ENCODE measurements around the gene KITLG.
"Not testable (repeated sequence)": the region's sequence is repeated elsewhere in the genome, so short reads cannot be mapped to it uniquely, and the experiment has no call there.

The KITLG gene

DNA sequence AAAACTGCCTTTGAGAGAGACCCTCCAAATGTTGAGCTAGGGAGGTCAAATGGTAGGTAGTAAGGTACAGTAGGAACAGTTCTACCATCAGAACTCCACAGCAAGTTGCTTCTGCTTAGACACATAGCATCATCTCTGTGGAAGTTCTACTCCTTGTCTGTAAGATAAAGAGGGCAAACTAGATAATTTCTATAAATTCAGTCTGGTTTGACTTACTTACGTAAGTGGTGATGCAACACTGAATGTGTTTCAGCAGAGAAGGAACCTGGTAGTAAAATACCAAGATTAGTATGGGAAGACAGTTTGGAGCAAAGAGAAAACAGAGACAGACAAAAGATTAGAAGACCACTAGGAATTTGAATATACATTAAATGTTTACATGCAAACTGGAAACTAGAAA lies 42.0 kb downstream of the KITLG start:
- DNase-seq: no peak

DNA sequence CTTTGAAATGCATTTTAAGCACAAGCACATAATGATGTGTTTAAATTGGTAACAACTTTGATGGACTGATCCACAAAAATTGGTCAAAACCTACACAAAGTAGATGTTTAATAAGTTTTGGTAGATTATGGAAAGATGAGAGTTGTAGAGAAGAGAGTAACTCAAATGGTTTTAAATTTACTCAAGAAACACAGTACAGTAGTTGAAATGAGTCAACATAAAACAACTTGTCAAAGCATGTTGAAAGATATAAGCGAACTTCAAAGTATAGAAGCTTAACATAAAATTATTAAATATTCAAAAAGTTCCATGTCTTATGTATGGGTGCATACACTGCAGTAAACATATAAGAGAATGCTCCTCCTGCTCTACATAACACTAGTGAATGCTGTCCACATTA lies 49.4 kb downstream of the KITLG start:
- no peak for DNase-seq

DNA sequence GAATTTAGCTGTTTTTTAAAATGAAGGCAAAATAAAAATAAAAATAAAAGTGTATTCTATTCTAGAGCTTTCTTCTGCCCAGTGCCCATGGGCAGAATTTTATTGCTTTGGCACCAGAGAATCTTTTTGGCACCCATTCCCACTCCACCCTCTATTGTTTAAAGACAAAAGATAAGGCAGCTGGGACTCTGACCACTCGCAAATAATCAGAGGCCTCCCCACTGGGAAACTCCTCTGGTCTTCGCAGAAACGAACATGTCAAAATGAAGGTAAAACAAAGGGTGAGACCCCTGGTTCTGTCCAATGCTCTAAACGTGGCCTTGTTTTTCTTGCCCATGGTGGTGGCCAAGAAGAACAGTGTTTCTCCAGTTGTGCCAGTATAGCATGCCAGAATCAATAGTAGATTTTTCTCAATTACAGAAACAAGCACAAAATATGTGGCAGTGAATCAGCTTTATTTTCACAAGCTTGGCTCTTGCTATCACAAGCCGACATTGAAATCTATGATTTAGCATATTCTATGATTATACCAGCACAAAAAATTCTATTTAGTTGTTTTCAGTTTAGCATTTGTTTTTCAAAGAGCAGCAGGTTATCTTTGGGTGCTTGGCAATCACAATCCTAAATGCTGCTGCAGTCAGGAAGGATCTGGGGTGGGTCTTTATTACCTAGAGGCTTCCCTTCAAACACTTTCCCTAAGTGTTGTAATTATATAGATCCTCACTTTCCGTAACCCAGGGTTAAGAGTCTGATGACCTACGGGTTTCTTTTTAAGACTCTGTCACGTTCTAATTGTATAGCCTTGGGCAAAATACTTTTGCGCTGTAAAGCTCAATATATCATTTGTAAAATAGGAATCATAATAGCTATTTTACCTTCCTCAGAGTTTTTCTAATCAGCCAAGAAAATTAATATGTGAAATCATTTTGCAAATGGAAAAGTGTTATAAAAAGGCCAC lies 50.5 kb downstream of the KITLG start:
- no peak for DNase-seq

DNA sequence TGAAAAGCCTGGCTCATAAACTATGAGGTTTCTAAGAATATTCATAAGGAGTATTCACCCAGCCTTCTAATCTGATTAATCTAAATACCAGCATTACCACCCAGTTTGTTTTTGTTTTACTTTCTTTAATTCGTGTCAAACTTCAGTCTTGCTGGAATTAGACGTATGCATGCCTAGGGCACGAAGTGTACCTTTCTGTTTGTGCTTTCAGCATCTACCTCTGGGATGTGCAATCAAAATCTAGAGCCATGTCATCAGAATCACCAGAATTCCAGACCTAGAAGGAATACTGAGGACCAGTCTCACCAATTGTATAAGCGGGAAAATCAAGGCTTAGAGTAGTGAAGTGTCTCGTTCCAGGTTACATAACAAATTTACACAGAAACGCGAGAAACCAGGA lies 57.3 kb downstream of the KITLG start:
- no peak for DNase-seq

DNA sequence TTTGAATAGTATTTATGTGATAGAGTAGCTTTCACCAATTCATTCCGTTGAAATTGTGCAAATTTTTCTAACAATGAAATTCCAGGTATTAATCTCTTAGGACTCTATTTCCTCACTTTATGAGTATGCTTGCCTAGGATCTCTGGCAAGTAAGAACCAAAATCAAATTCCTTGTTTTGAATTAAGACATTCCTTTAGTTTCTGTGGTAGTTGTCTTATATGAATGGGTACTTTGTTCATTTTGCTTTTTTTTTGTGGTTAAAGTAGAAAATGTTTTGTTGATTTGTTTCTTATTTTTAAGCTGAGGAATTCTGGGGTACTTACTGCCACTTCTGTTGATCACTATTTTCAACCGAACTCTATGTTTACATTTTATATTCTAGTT lies 59.8 kb downstream of the KITLG start:
- DNase-seq: no peak

DNA sequence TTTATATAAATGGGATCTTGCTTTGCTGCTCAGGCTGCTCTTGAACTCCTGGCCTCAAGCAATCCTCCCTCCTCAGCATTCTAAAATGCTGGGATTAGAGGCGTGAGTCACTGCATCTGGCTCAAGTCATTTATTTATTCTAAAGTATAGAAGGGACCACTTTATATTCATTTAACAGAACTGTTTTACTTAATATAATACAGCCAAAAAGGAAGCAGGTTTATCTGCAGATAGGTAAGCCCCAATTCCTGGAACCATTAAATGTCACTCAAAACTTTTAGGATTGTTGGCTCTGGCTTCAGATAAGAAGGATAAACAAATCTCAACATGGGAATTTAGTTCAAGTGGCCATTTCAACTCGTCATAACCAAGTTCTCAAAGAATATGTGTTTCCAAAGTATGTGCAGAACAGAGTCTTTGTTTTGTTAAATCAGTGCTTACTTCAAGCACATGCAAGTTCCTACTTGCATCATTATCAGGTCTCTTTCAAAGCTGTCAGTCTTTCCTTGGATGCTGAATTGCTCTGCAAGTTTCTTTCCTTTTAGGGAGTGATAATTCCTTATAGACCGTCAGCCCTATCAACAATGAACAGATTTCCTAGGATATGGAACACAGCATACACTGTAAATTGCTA lies 60.4 kb downstream of the KITLG start:
- DNase-seq: no peak

DNA sequence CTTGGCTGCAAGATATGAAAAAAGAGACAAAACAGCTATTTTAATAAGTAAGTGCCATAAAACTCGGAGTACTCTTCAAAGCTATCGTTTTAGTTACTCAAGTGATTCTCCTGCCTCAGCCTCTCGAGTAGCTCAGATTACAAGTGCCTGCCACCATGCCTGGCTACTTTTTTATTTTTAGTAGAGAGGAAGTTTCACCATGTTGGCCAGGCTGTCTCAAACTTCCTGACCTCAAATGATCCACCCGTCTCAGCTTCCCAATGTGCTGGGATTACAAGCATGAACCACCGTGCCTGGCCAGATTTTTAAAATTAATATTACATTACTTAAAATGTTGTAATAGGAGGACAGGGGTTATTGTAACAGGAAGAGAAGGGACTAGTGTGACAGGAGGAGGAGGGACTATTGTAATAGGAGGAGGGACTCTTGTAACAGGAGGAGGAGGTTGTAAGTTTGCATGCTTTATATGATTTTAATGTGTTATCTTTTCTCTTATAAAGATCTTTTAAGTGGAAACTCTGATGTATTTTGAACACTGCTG lies 61.3 kb downstream of the KITLG start:
- DNase-seq: no peak

DNA sequence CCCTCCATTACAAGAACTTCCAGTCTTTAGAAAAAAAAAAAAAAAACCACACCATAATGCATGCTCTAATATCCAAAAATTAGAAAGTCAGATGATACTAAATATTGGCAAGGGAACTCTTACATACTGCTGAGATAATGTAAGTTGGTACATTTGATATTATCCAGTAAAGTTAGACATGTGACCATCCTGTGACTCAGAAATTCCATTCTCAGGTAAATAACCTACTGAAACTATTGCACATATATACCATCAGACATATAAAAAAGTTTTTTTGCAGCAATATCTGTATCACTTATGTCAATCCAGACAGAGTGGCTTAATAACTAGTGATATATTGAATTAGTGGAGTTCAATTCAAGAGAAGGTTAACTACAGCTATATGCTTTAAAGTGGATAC lies 63.5 kb downstream of the KITLG start:
- no peak for DNase-seq

DNA sequence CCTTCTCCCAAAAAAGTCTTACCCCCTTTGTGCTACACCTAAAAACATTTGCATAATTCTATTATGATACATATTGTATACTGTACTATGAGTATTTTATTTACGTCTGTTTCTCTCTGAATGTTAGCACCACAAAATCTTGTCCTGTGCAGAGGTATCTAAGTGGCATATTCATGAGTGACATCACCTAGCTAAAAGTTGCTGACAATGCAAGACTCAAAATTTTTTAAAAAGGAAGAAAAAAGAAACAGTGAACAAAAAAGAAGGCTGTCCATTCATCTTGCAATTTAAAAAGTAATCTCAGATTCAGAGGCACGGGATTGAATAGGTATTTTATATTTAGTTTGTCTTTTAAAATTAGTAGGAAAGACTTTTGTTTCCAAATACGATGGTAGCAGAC lies 69.4 kb downstream of the KITLG start:
- no peak for DNase-seq

DNA sequence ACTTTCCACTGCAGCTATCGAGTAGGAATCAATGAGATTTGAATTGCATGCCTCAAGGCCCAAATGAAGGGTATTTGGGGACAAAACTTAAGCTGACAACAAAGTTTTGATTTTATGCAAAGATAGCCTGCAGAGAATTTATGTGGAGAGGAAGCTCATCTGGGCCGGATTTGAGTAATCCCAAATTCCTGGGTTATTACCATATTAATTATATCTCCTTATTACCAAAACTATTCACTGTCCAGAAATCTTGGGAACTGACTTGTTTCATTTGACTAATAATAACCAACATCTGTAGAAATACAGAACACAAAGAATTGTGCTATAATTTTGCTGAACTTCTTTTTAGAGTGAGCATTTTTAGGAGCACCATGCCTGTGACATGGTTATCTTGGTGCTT lies 70.4 kb downstream of the KITLG start:
- DNase-seq: no peak

DNA sequence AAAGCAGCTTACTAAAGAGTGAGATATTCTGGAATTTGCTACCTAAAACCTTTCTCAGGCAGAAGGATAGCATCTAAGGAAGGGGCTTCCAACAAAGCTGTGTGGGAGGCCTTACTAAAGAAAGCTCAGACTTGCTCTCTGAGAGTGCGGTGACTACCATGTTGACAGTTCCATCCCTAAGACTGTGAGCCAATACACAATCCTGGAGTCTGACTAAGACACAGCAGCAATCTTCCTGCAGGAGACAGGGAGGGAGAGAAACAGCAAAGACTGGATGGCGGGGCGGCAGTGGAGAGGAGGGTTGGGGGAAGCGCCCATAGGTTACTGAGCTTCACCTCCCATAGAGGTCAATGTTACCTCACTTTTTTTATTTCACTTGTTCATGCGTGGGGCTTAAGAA lies 70.9 kb downstream of the KITLG start:
- DNase-seq: no peak

DNA sequence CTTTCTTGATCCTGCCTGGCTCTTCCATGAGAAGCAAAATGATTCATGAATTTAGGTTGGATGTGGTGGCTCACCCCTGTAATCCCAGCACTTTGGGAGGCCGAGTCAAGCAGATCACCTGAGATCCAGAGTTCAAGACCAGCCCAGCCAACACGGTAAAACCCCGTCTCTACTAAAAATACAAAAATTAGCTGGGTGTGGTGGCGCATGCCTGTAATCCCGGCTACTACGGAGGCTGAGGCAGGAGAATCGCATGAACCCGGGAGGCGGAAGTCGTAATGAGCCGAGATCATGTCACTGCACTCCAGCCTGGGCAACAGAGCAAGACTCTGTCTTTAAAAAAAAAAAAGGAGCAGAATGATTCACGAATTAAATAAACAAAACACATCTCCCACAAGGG lies 72.4 kb downstream of the KITLG start:
- DNase-seq: not testable (repeated sequence)

DNA sequence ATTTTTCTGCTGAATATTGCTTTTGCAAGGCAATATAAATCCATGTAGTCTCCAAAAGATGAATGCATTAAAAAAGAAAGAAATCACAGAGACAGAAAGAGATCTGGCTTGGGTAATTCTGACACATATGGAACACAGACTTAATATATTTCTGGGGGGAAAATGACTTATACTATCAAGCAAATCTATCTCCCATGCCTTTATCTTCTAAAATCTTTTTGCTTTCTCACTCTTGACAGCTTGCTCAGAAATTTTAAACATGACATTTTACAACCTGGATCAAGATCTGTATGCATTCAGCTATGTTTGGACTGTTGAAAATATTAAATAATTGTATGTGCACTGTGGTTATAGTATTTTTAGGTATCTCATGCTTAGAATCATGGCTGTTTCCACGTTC lies 73.0 kb downstream of the KITLG start:
- DNase-seq: no peak

DNA sequence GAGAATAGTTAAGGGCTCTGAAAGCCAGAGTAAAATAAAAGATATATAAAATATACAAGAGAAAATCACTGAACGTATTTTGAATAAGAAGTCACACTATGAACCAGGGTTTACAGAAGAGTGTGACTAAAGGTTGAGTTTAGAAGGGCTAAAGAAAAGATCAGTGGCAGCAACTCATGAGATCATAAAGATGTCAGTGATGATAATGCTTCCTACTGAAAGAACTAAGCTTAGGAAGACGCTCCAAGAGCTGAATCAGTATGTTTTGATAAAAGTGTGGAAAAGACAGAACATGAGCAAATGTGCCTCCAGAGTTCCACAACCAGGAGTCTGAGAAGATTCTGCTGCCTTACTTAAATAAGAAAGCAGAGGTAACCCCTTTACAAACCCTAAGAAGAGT lies 74.6 kb downstream of the KITLG start:
- no peak for DNase-seq

DNA sequence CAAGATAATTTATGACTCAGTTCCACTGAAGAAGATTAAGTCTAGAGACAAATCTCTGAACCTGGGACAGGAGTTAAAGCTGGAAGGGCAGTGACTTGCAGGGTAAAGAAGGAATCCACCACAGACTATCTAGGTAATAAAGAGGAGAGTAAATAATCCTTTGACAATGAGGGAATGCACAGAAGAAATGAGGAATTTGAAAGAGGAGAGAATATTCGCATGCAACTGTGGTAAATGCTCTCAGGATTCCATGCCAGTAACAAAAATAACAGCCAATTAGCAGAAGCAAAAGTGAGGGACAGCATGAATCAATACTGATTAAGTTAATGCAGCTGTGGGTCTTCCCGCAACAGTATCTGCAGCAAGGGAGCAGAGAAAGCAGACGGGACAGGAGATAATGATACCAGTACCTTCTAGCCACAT lies 77.0 kb downstream of the KITLG start:
- DNase-seq: no peak

DNA sequence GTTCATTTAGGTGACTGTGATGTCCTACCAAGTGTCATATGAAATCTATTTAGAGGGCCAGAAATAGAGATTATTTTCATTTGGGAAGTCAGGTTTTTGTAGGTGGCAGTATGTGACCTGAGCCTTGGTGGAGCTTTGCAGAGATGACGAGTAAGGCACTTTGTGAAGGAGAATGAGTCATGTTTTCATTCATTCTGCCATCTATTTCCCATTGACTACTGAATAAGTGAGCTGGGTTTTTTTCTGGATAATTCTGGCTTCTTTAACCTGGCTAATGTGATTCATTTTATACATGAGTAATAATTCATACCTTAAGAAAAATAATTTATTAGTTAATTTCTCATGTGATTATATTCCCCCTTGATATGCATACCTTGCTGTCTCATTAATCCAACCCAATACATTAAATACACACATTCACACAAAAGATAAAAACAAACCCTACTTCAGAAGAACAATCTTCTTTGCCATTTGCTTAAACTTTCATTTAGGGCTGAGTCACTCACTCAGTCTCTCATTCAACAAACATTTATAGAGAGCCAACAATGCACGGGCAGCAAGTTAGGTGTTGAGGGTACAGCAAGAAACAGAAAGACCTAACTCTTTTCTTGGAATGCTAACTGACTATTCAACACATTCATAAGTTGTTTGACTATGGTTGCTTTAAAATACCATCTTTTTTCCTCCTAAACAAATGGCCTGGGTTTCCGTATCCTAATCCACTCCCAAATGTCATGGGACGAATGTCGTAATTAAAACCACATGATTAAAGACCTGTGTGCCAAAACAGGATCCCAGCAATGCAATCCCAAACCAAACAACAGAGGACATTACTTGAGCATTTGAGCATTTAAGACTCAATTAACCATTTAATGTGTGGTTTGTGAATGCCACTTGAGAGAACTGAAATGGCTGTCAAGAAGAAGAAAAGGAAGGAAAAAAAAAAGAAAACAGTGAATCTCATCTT lies 78.0 kb downstream of the KITLG start:
- DNase-seq: no peak

DNA sequence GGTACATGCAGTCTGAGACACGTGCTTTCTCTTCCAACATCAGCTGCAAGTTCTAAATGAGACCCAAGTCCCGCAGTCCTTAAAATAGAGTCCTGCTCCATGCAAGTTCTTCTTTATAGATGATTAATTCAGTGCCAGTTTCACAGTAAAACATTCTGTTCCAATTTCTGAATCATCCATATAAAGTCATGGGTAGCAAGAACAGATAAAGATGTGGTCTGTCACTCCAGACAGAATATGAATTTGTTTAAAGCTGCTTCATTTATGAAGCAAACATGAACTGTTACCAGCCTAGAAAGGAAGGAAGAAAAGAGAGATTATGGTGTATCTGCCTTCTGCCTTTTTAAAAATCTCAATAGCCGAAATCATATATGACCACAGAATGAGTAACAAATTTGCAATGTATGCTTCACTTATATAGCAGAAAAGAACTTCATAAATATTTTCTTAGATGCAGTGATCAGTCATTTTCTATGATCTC lies 83.3 kb downstream of the KITLG start:
- no peak for DNase-seq

DNA sequence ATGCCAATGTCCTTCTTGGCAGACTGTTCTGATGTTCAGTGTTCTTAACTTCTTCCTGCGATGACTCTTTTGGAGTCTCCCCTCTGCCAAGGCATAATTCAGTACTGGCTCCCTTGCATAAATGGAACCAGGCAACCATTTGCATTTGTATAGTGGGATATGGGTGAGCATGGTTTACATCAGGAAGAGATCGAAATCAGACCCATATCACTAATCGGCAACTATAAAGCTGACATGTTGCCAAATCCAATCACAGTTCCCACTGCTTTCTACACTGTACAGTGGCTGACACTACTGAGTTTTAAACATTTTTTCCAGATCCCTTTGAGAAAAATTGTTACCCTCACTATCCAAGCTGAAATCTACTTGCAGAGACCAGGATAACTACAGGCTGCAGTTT lies 83.8 kb downstream of the KITLG start:
- DNase-seq: no peak

DNA sequence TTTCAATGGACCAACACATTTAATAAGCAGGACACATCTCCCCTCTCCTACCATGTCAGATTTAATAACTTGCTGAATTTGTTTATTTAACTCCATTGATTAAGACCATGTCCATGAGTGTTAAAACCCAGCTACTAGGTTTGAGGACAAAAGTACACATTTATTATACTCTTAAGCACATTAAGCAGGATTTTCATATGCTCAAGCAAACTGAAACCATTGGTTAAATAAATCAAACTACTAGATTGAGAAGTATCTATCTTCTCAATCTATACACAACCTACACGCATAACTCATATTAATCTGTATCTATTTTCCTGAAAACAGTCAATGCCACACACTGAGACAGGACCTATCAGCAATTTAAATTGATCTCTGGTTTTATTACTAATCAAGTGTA lies 85.2 kb downstream of the KITLG start:
- no peak for DNase-seq

DNA sequence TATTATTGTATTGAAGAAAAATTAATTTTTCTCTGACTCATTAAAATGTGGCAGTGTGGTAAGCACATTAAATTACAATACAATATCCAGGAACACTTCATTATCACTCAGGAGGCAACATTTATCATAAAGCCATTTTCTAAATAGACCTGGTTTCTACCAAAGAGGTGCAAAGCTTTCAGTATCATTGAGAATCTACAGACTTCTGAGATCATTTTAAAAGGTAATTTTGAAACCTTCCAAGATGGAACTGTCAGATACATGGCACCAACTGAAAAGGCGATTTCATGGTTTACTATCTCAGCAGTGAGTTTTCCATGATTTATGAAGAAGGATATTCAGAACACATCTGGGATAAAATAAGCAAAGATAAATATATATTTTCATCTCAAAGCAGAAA lies 85.8 kb downstream of the KITLG start:
- no peak for DNase-seq

DNA sequence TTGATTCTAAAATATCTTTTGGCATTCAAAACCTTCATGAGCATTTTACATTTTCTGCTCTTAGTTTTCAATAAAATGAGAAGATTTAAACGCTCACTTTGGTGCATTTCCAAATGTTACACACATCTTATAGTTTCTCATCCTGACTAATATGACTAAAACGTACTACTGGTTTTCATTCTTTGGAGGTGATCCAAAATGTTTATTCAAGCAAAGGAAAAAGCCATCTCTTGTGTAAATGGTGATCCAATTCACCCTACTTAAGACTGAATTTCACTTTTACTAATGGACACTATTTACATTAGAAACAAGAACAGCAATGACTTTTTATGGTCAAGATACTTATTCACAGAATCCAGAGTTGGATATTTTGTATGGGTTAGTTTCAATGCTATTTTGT lies 86.6 kb downstream of the KITLG start:
- DNase-seq: no peak

DNA sequence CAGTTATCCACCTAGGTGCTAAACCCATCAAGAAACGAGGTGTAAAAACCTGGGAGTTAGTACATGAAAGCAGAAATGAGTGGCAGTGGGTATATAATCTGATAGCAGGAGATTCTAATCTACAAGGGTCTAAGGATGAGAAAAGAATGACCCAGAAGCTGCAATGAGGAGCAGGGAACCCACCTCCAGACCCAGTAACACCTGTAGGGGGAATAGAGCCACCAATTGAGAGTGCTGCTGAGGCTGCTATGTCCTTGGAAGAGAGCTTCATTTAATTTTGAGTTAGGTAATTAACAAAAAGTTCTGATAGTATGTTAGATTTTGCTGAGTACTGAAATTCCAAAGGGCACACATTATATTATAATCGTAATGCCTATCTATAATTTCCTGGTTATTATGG lies 89.8 kb downstream of the KITLG start:
- DNase-seq: no peak

DNA sequence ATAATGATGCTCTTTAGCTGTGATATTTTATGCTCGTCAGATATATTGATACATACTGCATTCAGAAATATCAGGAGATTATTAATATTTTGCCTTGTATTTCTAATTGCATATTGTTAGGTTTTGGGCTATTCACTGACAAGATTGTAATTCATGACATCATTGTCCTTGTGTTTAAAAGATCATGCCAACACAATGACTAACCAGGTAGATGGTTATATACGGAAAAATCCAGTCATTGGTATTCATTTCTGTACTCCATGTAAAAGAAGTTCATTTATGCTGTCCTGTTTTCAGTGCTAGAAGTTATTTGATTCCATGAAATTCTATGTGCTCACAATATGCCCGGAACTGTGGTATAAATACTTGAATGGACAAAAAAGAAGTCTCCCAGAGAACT lies 107.5 kb downstream of the KITLG start:
- DNase-seq: no peak
